GM12875 (cell line): Measurements from ENCODE around the gene GDF15.

Experiments
- H3K4me3 ChIP-seq: one replicate; pipeline ENCODE4 v1.5.1; 2011; ENCODE audit warnings: low read depth, low read length, control low read depth
- TF ChIP-seq, protein P1 (sequence below): IDR thresholded peaks from 2 replicates; pipeline ENCODE4 v1.5.1; 2011; ENCODE audit warnings: low read depth, mild to moderate bottlenecking, control low read depth, inconsistent platforms, low read length, moderate library complexity, borderline replicate concordance; ENCODE audit not compliant: insufficient read depth

Gene GDF15

DNA sequence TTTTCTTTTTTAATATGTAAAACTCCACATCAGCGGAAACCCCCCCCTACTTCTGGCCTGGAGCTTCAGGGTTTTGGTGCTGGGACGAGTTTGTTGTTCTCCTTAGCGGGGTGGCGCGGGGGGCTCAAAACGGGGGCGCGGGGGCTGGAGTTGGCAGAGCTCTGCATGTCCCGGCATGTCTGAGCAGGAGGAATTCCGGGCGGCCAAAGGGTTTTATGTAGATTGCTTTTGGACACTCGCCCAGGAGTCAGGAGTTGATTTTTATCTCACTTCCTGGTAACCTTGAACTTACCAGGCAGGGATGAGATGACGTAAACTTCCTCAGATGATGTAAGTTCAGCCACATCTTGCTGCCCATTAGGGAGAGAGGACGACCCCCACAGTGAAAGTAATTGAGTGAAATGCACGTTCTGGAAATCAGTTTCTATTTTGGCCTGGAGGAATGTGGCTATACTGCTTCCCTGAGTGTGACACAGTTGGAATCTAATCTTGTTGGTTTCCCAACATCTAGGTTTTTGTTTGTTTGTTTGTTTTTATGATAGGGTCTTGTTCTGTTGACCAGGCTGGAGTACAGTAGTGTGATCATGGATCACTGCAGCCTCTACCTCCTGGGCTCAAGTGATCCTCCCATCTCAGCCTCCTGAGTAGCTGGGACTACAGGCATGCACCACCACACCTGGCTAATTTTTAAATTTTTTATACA lies 21.0 kb upstream of the GDF15 start:
- TF ChIP-seq, protein P1, sequence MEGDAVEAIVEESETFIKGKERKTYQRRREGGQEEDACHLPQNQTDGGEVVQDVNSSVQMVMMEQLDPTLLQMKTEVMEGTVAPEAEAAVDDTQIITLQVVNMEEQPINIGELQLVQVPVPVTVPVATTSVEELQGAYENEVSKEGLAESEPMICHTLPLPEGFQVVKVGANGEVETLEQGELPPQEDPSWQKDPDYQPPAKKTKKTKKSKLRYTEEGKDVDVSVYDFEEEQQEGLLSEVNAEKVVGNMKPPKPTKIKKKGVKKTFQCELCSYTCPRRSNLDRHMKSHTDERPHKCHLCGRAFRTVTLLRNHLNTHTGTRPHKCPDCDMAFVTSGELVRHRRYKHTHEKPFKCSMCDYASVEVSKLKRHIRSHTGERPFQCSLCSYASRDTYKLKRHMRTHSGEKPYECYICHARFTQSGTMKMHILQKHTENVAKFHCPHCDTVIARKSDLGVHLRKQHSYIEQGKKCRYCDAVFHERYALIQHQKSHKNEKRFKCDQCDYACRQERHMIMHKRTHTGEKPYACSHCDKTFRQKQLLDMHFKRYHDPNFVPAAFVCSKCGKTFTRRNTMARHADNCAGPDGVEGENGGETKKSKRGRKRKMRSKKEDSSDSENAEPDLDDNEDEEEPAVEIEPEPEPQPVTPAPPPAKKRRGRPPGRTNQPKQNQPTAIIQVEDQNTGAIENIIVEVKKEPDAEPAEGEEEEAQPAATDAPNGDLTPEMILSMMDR = no peak
- no peak overlapping the region for H3K4me3 ChIP-seq

DNA sequence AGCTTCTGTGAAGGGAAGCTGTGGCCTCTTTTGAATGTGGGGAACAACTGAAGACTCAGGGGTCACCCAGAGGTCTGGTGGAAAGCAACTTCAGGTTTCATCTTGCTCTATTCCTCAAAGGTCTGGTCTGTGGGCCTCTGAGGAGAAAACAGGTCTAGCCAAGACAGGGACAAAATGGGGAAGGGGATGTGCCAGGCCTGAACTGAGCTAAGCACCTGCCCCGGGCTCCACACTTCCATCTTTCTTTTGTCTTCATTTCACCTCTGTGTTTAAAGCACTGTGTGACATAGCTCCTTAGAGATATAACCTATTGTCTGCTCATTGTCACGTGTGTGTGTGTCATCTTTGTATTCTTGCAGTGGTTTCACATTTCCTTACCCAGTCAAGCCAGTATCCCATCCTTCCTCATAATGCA lies 19.9 kb upstream of the GDF15 start:
- TF ChIP-seq, protein P1 = no peak
- no peak overlapping the region for H3K4me3 ChIP-seq

DNA sequence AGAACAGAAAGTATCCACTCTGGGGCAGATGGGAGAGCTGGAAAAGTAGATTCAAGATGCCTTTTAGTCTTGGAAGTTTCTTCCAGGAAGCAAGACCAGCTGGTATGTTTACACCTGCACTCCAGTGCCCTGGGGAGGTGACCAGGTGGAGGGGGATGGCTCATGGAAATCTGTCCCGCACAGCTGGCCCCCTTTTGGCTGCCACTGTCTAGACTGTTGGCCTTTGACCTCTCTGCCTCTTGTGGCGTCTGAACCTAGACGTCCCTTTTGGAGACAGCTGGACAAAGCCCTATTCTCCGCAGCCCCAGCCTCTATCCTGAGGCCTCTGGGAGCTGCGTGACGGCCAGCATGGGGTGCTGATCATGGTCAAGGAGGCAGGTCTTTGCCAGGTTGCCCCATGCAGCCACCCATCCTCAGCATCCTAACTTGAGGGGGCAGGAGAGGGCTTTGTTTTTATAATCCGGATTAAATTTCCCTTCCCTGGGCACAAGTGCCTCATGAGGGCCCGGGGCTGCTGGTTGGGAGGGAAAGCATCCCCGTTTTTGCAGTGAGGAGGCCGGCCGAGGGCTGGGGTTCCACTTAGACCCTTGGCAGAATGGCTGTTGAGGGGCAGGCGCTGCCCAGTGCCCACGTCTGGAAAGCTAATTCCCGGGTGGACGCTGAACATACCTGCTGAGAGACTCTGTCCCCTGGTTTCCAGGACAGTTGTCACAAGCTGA lies 17.3 kb upstream of the GDF15 start:
- no peak overlapping the region for H3K4me3 ChIP-seq
- TF ChIP-seq, protein P1 = no peak

DNA sequence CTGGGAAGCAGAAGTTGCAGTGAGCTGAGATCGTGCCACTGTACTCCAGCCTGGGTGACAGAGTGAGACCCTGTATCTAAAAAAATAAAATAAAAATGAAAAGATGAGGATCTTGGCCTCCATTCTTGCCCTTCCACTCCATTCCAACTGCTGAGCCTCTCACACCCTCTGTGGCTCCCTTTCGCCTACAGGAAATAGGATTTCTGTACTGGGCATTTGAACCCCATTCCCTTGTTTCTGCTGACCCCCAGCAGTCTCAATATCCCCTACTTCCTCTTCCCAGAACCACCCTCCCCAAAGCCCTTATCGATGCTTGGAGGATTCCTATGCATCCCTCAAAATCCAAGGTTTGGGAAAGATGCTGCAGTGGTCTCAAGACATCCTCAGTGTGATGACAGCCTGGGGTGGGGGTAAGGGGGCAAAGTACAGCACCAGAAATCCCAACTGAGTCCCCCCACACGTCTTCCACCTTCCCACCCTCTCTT lies 12.5 kb upstream of the GDF15 start:
- TF ChIP-seq, protein P1 = no peak
- H3K4me3 ChIP-seq = no peak overlapping the region

DNA sequence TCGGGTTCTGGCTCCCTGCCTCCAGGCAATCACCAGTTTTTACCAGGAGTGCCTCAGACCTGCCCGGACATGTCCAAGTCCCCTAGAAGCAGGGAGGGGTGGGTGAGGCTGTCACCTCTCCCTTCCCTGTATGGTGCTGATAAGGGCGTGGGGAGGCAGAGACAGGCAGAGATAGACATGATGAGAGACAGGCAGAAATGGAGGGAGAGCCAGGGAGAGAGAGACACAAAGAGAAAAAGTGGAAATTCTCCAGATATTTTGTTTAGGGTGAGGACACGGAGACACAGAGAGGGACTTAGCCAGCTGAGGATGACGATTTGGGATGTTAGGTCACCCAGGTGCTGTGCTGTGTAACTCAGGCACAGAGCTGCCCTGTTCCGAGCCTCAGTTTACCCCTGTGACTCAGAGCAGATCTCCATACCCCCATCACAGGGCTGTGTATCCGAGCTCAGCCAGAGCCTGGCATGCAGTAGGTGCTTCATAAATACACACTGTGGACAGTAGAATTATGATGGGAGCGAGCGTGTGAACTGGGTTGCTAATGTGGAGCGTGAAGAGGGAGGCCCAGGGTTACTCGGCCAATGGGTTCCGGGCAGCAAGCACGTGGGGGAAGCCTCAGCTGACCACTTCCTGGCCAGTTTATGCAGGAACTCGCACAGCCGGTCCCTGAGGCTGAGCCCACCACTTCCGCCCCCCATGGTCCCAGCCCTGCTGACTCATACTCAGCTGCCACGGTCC lies 11.9 kb upstream of the GDF15 start:
- TF ChIP-seq, protein P1 = no peak
- H3K4me3 ChIP-seq = peak overlapping the region; percentile 18

DNA sequence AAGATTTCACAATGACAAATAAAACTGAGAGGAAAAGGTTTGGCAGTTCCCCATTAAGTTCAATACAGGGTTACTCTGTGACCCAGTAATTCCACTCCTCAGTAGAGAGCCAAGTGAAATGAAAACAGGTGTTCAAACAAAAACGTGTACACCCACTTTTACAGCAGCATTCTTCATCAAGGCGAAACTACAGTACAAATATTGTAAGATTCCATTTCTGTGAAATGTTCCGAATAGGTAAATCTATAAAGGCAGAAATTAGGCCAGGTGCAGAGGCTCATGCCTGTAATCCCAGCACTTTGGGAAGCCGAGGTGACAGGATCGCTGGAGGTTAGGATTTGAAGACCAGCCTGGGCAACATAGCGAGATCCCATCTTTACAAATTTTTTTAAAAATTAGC lies 8.9 kb upstream of the GDF15 start:
- TF ChIP-seq, protein P1 = no peak
- no peak overlapping the region for H3K4me3 ChIP-seq
